ENCODE data around the gene GORASP1. TPM values are rescaled to one million over a fixed set of nuclear protein-coding genes. Genes with fewer than 3 reads are reported as not detected.
A peak's percentile ranks its signal among the peaks of the same experiment; 100 is the strongest.

GORASP1 gene
- total RNA-seq, 1 experiment from 2014 or later = 43.6 TPM

- H3K9me3 ChIP-seq = no peaks in the 10 kb centered on the region
- no peak for DNase-seq
- no peaks in the 10 kb centered on the region for H3K27me3 ChIP-seq (replicated peaks; ENCODE audit: control insufficient read depth, insufficient read depth, low read length)
- H3K4me3 ChIP-seq (ENCODE audit: low read depth, low read length) = no peak overlapping the region
- Mint-ChIP-seq H3K4me3 (ENCODE audit: unreplicated experiment) (no peak overlapping the region), H3K27ac (ENCODE audit: unreplicated experiment) (no peak overlapping the region), H3K4me1 (ENCODE audit: low read depth, unreplicated experiment) (peaks cover 9% of the 10 kb centered on the region), H3K36me3 (ENCODE audit: insufficient read depth, unreplicated experiment) (peaks cover 5% of the 10 kb centered on the region), H3K27me3 (ENCODE audit: insufficient read depth, unreplicated experiment) (no peaks in the 10 kb centered on the region), H3K9me3 (ENCODE audit: unreplicated experiment) (no peaks in the 10 kb centered on the region)
- no peak for TF ChIP-seq CTCF (IDR thresholded peaks at IDR 0.05; ENCODE audit: insufficient read depth in 1 of 2, low read depth in 1 of 2, low read length in 1 of 2, severe bottlenecking in 1 of 2, unreplicated experiment in 1 of 2)
- ChIA-PET CTCF (no interaction called here), POLR2A (no interaction called here)
- no peaks in the 10 kb centered on the region for H3K4me1 ChIP-seq
- BruUV-seq (replicated peaks) = no TSS peak
- intact Hi-C loops (cut with micrococcal nuclease; ENCODE audit: unreplicated experiment) = no loop called here
- no peaks in the 10 kb centered on the region for H3K36me3 ChIP-seq (ENCODE audit: control insufficient read depth, insufficient read depth, low read length)
Measured at GRCh38 chr3:39112113-39112512, 4.7 kb upstream of the GORASP1 start.

DNA sequence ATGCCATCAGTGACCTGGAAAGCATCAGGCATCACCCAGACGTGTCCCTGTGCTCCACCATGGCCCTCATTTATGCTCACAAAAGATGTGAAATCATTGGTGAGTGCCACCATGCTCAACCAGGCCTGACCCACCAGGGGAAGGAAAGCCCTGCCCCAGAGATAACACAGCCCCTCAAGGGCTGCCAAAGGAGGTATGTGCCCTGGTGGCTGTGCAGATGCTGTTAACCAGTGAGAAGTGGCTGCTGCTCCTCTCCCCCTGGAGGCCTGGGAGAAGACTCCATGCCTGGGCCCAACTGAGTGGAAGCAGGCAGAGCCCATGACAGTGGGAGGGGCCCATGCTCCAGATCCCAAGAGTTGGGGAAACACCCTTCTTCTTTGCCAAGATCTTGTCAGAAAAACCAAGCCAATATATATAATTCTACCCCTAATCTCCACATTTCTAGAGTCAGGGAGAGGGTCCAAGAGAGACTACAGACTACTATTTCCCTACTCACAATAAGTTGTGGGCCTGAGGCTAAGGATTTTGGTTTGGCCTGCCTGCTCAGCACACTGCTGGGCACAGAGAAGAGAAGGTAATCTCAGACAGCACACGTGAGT, 2.7 kb upstream of the GORASP1 start:
- H3K9me3 ChIP-seq = no peaks in the 10 kb centered on the region
- intact Hi-C loops (cut with micrococcal nuclease; ENCODE audit: unreplicated experiment) = no loop called here
- no peaks in the 10 kb centered on the region for H3K27me3 ChIP-seq (replicated peaks; ENCODE audit: control insufficient read depth, insufficient read depth, low read length)
- peaks cover 10% of the 10 kb centered on the region for H3K36me3 Mint-ChIP-seq (ENCODE audit: insufficient read depth, unreplicated experiment)
- DNase-seq = no peak
- H3K4me1 Mint-ChIP-seq (ENCODE audit: low read depth, unreplicated experiment) = peaks cover 22% of the 10 kb centered on the region
- no peak overlapping the region for H3K27ac Mint-ChIP-seq (ENCODE audit: unreplicated experiment)
- no TSS peak for BruUV-seq (replicated peaks)
- no peaks in the 10 kb centered on the region for H3K27me3 Mint-ChIP-seq (ENCODE audit: insufficient read depth, unreplicated experiment)
- ChIA-PET POLR2A (no interaction called here), CTCF (interaction anchor here (1.0 kb wide), 1 partner anchor 178 kb away, joined by 3 read pairs; no protein-coding TSS in a partner anchor)
- no peak overlapping the region for H3K4me3 ChIP-seq (ENCODE audit: low read depth, low read length)
- H3K36me3 ChIP-seq (ENCODE audit: control insufficient read depth, insufficient read depth, low read length) = no peaks in the 10 kb centered on the region
- peaks cover 8% of the 10 kb centered on the region; the same call in 1 of the 2 replicates for H3K4me1 ChIP-seq
- TF ChIP-seq CTCF (IDR thresholded peaks at IDR 0.05; ENCODE audit: insufficient read depth in 1 of 2, low read depth in 1 of 2, low read length in 1 of 2, severe bottlenecking in 1 of 2, unreplicated experiment in 1 of 2) = no peak
- H3K4me3 Mint-ChIP-seq (ENCODE audit: unreplicated experiment) = no peak overlapping the region
- H3K9me3 Mint-ChIP-seq (ENCODE audit: unreplicated experiment) = no peaks in the 10 kb centered on the region

- Histone ChIP-seq H3K4me1 (peaks cover 8% of the 10 kb centered on the region; the same call in 1 of the 2 replicates), H3K9me3 (no peaks in the 10 kb centered on the region), H3K4me3 (ENCODE audit: low read depth, low read length) (no peak overlapping the region), H3K27me3 (replicated peaks; ENCODE audit: control insufficient read depth, insufficient read depth, low read length) (no peaks in the 10 kb centered on the region), H3K36me3 (ENCODE audit: control insufficient read depth, insufficient read depth, low read length) (no peaks in the 10 kb centered on the region)
- no peak for DNase-seq
- Mint-ChIP-seq H3K4me3 (ENCODE audit: unreplicated experiment) (no peak overlapping the region), H3K4me1 (ENCODE audit: low read depth, unreplicated experiment) (peaks cover 22% of the 10 kb centered on the region), H3K27ac (ENCODE audit: unreplicated experiment) (peak overlapping the region; percentile 89), H3K9me3 (ENCODE audit: unreplicated experiment) (no peaks in the 10 kb centered on the region), H3K36me3 (ENCODE audit: insufficient read depth, unreplicated experiment) (peaks cover 10% of the 10 kb centered on the region), H3K27me3 (ENCODE audit: insufficient read depth, unreplicated experiment) (no peaks in the 10 kb centered on the region)
- intact Hi-C loops (cut with micrococcal nuclease; ENCODE audit: unreplicated experiment) = no loop called here
- BruUV-seq (replicated peaks) = no TSS peak
- no peak for TF ChIP-seq CTCF (IDR thresholded peaks at IDR 0.05; ENCODE audit: insufficient read depth in 1 of 2, low read depth in 1 of 2, low read length in 1 of 2, severe bottlenecking in 1 of 2, unreplicated experiment in 1 of 2)
- POLR2A ChIA-PET = interaction anchor here (0.6 kb wide), 1 partner anchor 42 kb away, joined by 3 read pairs; no protein-coding TSS in a partner anchor
- CTCF ChIA-PET = interaction anchor here (1.0 to 2.0 kb wide), 2 partner anchors 179 kb away, joined by 3 to 12 read pairs; no protein-coding TSS in a partner anchor
Measured at GRCh38 chr3:39109086-39109485, 1.7 kb upstream of the GORASP1 start.

All from Caco-2 (cell line).